H1 (cell line): ENCODE results near the gene ARHGAP32. TPM values are rescaled to one million over a fixed set of nuclear protein-coding genes. Genes with fewer than 3 reads are reported as not detected.

Experiments
- CTCF ChIA-PET: fragments of 300-600 bp; sonication (Branson Sonifier 250); formaldehyde crosslinking; loops from one replicate; lab custom pipeline; 2021; ENCODE audit not compliant: partially characterized antibody; lab: Charles Lee
- POLR2A ChIA-PET: fragments of 300-600 bp; sonication (Branson Sonifier 250); formaldehyde crosslinking; loops from one replicate; lab custom pipeline; 2021; ENCODE audit warnings: inconsistent platforms; ENCODE audit not compliant: partially characterized antibody; lab: Charles Lee
- DNase-seq, 2 experiments: peaks; one replicate each; pipeline versions ENCODE4 v3.0.0 to v3.0.0-alpha.2; 2010 to 2022; ENCODE audit warnings: low spot score in 2 of 2, low read depth in 1 of 2, mixed read lengths in 1 of 2
- FAIRE-seq: peaks from 2 replicates; lab custom pipeline; 2011; peaks lifted over from hg19 to GRCh38; lab: Jason Lieb, UNC
- H2AFZ ChIP-seq: 2 replicates; pipeline ENCODE4 v1.8.1; 2012; ENCODE audit warnings: low read length, inconsistent platforms
- H2AK5ac ChIP-seq: 2 replicates; pipeline ENCODE4 v1.6.1; 2013; ENCODE audit warnings: low read depth, low read length
- H2BK120ac ChIP-seq: replicated peaks from 2 replicates; pipeline ENCODE3; 2013; ENCODE audit warnings: low read depth, low read length, inconsistent platforms
- H2BK12ac ChIP-seq: 2 replicates; pipeline ENCODE4 v1.6.1; 2013; ENCODE audit warnings: low read depth, low read length
- H2BK15ac ChIP-seq: 2 replicates; pipeline ENCODE4 v1.6.1; 2013; ENCODE audit warnings: low read length
- H2BK20ac ChIP-seq: 2 replicates; pipeline ENCODE4 v1.6.1; 2013; ENCODE audit warnings: low read length
- H2BK5ac ChIP-seq: 2 replicates; pipeline ENCODE4 v1.6.1; 2013; ENCODE audit warnings: low read depth, low read length
- H3K14ac ChIP-seq: 2 replicates; pipeline ENCODE4 v1.6.1; 2013; ENCODE audit warnings: inconsistent platforms; ENCODE audit not compliant: insufficient read length
- H3K18ac ChIP-seq: 2 replicates; pipeline ENCODE4 v1.6.1; 2013; ENCODE audit warnings: low read length; ENCODE audit errors: extremely low read depth
- H3K23ac ChIP-seq: 2 replicates; pipeline ENCODE4 v1.6.1; 2013; ENCODE audit warnings: inconsistent platforms; ENCODE audit not compliant: insufficient read length
- H3K23me2 ChIP-seq: 2 replicates; pipeline ENCODE4 v1.6.1; 2013; ENCODE audit warnings: low read depth, low read length
- H3K27ac ChIP-seq: 2 replicates; pipeline ENCODE4 v1.6.1; 2011; ENCODE audit warnings: low read depth, low read length, inconsistent platforms
- H3K27me3 ChIP-seq, 4 experiments: replicated peaks in 1 of 4; 1 replicate in 1 of 4; 2 replicates in 3 of 4; pipeline versions ENCODE4 v1.6.1 to v1.8.1; 2011 to 2013; ENCODE audit warnings: low read length in 3 of 4, mild to moderate bottlenecking in 3 of 4, inconsistent platforms in 2 of 4, mixed read lengths in 2 of 4, moderate library complexity in 1 of 4; ENCODE audit not compliant: control insufficient read depth in 3 of 4, insufficient read depth in 3 of 4; ENCODE audit errors: extremely low read depth in 1 of 4
- H3K36me3 ChIP-seq, 4 experiments: 2 replicates each; pipeline versions ENCODE4 v1.6.1 to v1.8.1; 2011 to 2013; ENCODE audit warnings: mild to moderate bottlenecking in 4 of 4, low read length in 3 of 4, moderate library complexity in 2 of 4, control low read depth in 1 of 4, inconsistent platforms in 1 of 4; ENCODE audit not compliant: insufficient read depth in 4 of 4, control insufficient read depth in 2 of 4
- H3K4ac ChIP-seq: replicated peaks from 2 replicates; pipeline ENCODE3; 2013; ENCODE audit warnings: low read length, low read depth, mixed read lengths, inconsistent platforms; ENCODE audit not compliant: insufficient read length
- H3K4me1 ChIP-seq, 4 experiments: replicated peaks in 1 of 4; 1 replicate in 1 of 4; 2 replicates in 3 of 4; pipeline versions ENCODE4 v1.6.1 to v1.8.1; 2011 to 2013; ENCODE audit warnings: low read length in 3 of 4, inconsistent platforms in 2 of 4, mixed read lengths in 1 of 4; ENCODE audit not compliant: insufficient read depth in 4 of 4, control insufficient read depth in 3 of 4
- H3K4me2 ChIP-seq, 2 experiments: 2 replicates each; pipeline versions ENCODE4 v1.6.1 to v1.8.1; 2011 to 2013; ENCODE audit warnings: low read depth in 2 of 2, low read length in 2 of 2, control low read depth in 1 of 2, inconsistent platforms in 1 of 2, mild to moderate bottlenecking in 1 of 2; ENCODE audit not compliant: insufficient read depth in 1 of 2
- H3K4me3 ChIP-seq, 4 experiments: fragments of 200-600, 300-600 bp in 1 of 4; sonication (generic), shearing (Covaris generic), sonication (Bioruptor Twin) in 1 of 4; 2 replicates each; pipeline versions ENCODE4 v1.5.1 to v1.8.1; 2011 to 2016; ENCODE audit warnings: low read length in 4 of 4, low read depth in 3 of 4, control low read depth in 2 of 4, inconsistent platforms in 2 of 4, mild to moderate bottlenecking in 2 of 4, mixed read lengths in 1 of 4, moderate library complexity in 1 of 4; ENCODE audit not compliant: insufficient read depth in 2 of 4; ENCODE audit errors: extremely low read depth in 1 of 4
- H3K56ac ChIP-seq: replicated peaks from 2 replicates; pipeline ENCODE3; 2013; ENCODE audit warnings: low read depth, mild to moderate bottlenecking, mixed read lengths, low read length, inconsistent platforms; ENCODE audit not compliant: insufficient read length
- H3K79me1 ChIP-seq: 2 replicates; pipeline ENCODE4 v1.6.1; 2013; ENCODE audit warnings: low read depth, low read length, control low read depth
- H3K79me2 ChIP-seq, 2 experiments: 2 replicates each; pipeline versions ENCODE4 v1.6.1 to v1.8.1; 2012 to 2013; ENCODE audit warnings: low read length in 2 of 2, mild to moderate bottlenecking in 2 of 2, inconsistent platforms in 1 of 2; ENCODE audit not compliant: insufficient read depth in 2 of 2, control insufficient read depth in 1 of 2
- H3K9ac ChIP-seq, 4 experiments: replicated peaks in 1 of 4; 1 replicate in 1 of 4; 2 replicates in 3 of 4; pipeline versions ENCODE4 v1.6.1 to v1.8.1; 2011 to 2013; ENCODE audit warnings: low read depth in 3 of 4, low read length in 3 of 4, control low read depth in 2 of 4, mild to moderate bottlenecking in 2 of 4, moderate library complexity in 2 of 4, inconsistent platforms in 1 of 4; ENCODE audit errors: extremely low read depth in 1 of 4
- H3K9me3 ChIP-seq, 2 experiments: 2 replicates each; pipeline versions ENCODE4 v1.6.1 to v1.8.1; 2012 to 2013; ENCODE audit warnings: mild to moderate bottlenecking in 2 of 2, moderate library complexity in 2 of 2, control low read depth in 1 of 2, inconsistent platforms in 1 of 2, low read depth in 1 of 2, low read length in 1 of 2, mixed read lengths in 1 of 2; ENCODE audit not compliant: insufficient read depth in 2 of 2
- H4K20me1 ChIP-seq, 2 experiments: replicated peaks in 1 of 2; 2 replicates each; pipeline versions ENCODE3 to v1.8.1; 2011 to 2013; ENCODE audit warnings: inconsistent platforms in 2 of 2, low read length in 2 of 2, mild to moderate bottlenecking in 1 of 2; ENCODE audit not compliant: insufficient read depth in 2 of 2, control insufficient read depth in 1 of 2
- H4K5ac ChIP-seq: 2 replicates; pipeline ENCODE4 v1.6.1; 2013; ENCODE audit warnings: low read length, low read depth, mixed read lengths, inconsistent platforms; ENCODE audit not compliant: insufficient read length
- H4K8ac ChIP-seq: 2 replicates; pipeline ENCODE4 v1.8.0; 2013; ENCODE audit warnings: mild to moderate bottlenecking, moderate library complexity, low read length, inconsistent platforms; ENCODE audit not compliant: insufficient read depth; ENCODE audit errors: extremely low read depth
- H4K91ac ChIP-seq: replicated peaks from 2 replicates; pipeline ENCODE3; 2013; ENCODE audit warnings: low read length, mixed read lengths, inconsistent platforms; ENCODE audit not compliant: insufficient read length
- FOSL1 ChIP-seq: IDR thresholded peaks from 2 replicates; pipeline ENCODE4 v1.6.1; 2011; ENCODE audit warnings: mild to moderate bottlenecking, low read depth, low read length, moderate library complexity; ENCODE audit not compliant: insufficient read depth
- HDAC6 ChIP-seq: IDR thresholded peaks from one replicate; pipeline ENCODE4 v1.7.1; 2012; ENCODE audit warnings: low read depth, mild to moderate bottlenecking, inconsistent platforms, low read length, moderate library complexity
- KDM4A ChIP-seq: IDR thresholded peaks from one replicate; pipeline ENCODE4 v1.7.1; 2012; ENCODE audit warnings: low read depth, mild to moderate bottlenecking, moderate library complexity, low read length, inconsistent platforms; ENCODE audit not compliant: severe bottlenecking
- MAFK ChIP-seq: IDR thresholded peaks from 2 replicates; pipeline ENCODE4 v1.6.1; 2012; ENCODE audit warnings: low read depth, mild to moderate bottlenecking, improper control_type of control experiment, low read length
- NRF1 ChIP-seq: IDR thresholded peaks from 2 replicates; pipeline ENCODE4 v1.6.1; 2011; ENCODE audit warnings: mild to moderate bottlenecking, low read depth, low read length, improper control_type of control experiment
- WGBS, 2 experiments: shearing (Covaris generic) in 1 of 2; methylation state at CpG; one replicate each; pipeline versions ENCODE4 v1.1.6 to v1.1.7; 2013 to 2015; ENCODE audit warnings: low lambda C conversion rate in 2 of 2, mixed read lengths in 2 of 2, inconsistent platforms in 1 of 2, low coverage in 1 of 2, missing lambda C conversion rate in 1 of 2; ENCODE audit not compliant: insufficient replicate concordance in 2 of 2, insufficient coverage in 1 of 2, insufficient read length in 1 of 2; ENCODE audit errors: extremely low coverage in 1 of 2, missing lambda C conversion rate in 1 of 2; 5-methylcytosine and 5-hydroxymethylcytosine counted together
- polyA plus RNA-seq, 7 experiments: library from polyadenylated mRNA; depleted of rRNA in 3 of 7; stranded (reverse) in 5 of 7; unstranded in 2 of 7; fragments of >200 nt in 5 of 7; fragments of 200-250 nt in 2 of 7; gene quantifications; 1 replicate in 5 of 7; 2 replicates in 1 of 7; 4 replicates in 1 of 7; pipeline versions ENCODE4 v1.2.1 to v1.2.3, GENCODE V29; 2011 to 2013; ENCODE audit warnings: missing spikeins in 2 of 7, mixed read lengths in 2 of 7
- total RNA-seq: library from RNA; stranded (reverse); fragmentation: NEBNext Ultra II Directional; extraction: Animal tissue kit (Norgen Biotek cat#: 25700); gene quantifications from 2 replicates; pipeline ENCODE4 v1.2.1, GENCODE V29; 2021

Gene ARHGAP32
- total and polyA plus RNA-seq, 2 of the 8 experiments (the other 6 are each of a cell fraction or from before 2014, with no cell fraction given), result 13.7 to 30.0 TPM

DNA sequence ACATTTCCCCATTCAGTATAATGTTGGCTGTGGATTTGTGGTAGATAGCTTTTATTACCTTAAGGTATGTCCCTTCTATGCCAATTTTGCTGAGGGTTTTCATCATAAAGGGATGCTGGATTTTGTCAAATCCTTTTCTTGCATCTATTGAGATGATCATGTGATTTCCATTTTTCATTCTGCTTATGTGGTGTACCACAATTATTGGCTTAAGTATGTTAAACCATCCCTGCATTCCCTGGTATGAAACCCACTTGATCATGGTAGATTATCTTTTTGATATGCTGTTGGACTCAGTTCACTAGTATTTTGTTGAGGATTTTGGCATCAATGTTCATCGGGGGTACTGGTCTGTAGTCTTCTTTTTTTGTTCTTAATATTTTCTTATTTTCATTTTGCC, 44.7 kb upstream of the ARHGAP32 start:
- no peak overlapping the region for H4K91ac ChIP-seq

More for the DNA sequence above, 44.7 kb upstream of the ARHGAP32 start:
- H2AFZ ChIP-seq, result no peak overlapping the region
- ChIA-PET POLR2A (interaction anchor here (1.5 kb wide), 1 partner anchor 21 kb away, joined by 3 read pairs; no protein-coding TSS in a partner anchor), CTCF (interaction anchor here (0.9 kb wide), 1 partner anchor 138 kb away, joined by 3 read pairs; no protein-coding TSS in a partner anchor)
- H3K56ac ChIP-seq, result no peak overlapping the region
- no peak overlapping the region for H4K8ac ChIP-seq
- H3K27me3 ChIP-seq, result no peaks in the 10 kb centered on the region
- H3K4me3 ChIP-seq, result no peak overlapping the region
- peaks cover 0 to 2% of the 10 kb centered on the region in 2 experiments for H4K20me1 ChIP-seq
- H3K4ac ChIP-seq, result no peak overlapping the region
- DNase-seq (no peak), FAIRE-seq (no peak)
- TF ChIP-seq NRF1 (no peak), KDM4A (no peak), MAFK (no peak), FOSL1 (no peak), HDAC6 (no peak)
- H2BK12ac ChIP-seq, result no peak overlapping the region
- no peak overlapping the region for H3K27ac ChIP-seq
- WGBS, 2 experiments, result 90% methylated on average over 1 of the region's 1 CpG; no CpG with 5 or more reads in 1 of the 2 experiments
- H3K18ac ChIP-seq, result no peak overlapping the region
- H3K79me1 ChIP-seq, result peaks cover 2% of the 10 kb centered on the region; the same call in 1 of the 2 replicates
- H3K36me3 ChIP-seq, result no peaks in the 10 kb centered on the region
- H3K9ac ChIP-seq, result no peak overlapping the region
- H2AK5ac ChIP-seq, result no peak overlapping the region
- H3K23me2 ChIP-seq, result no peaks in the 10 kb centered on the region
- H3K4me1 ChIP-seq, result peaks cover 0 to 3% (median 0%) of the 10 kb centered on the region in 4 experiments; a peak in 2 of 7 replicates
- no peak overlapping the region for H4K5ac ChIP-seq
- H3K23ac ChIP-seq, result no peak overlapping the region
- H2BK20ac ChIP-seq, result no peak overlapping the region
- H3K9me3 ChIP-seq, result no peaks in the 10 kb centered on the region
- H3K4me2 ChIP-seq, result no peak overlapping the region
- no peak overlapping the region for H2BK120ac ChIP-seq
- H2BK5ac ChIP-seq, result no peak overlapping the region
- no peak overlapping the region for H2BK15ac ChIP-seq
- no peak overlapping the region for H3K14ac ChIP-seq
- H3K79me2 ChIP-seq, result peaks cover 0 to 43% of the 10 kb centered on the region in 2 experiments; a peak in 3 of 4 replicates
